ENCODE results near the gene IGFLR1. TPM values are rescaled to one million over a fixed set of nuclear protein-coding genes. Genes with fewer than 3 reads are reported as not detected.

The IGFLR1 gene
- polyA plus RNA-seq, 1 donor from 2014 or later, result 4.6 TPM

GRCh38 chr19:35783469-35784434 is 41.5 kb upstream of the IGFLR1 start:
- H3K27me3 ChIP-seq (ENCODE audit: insufficient read depth, low read depth, low read length), result no peaks in the 10 kb centered on the region
- no peaks in the 10 kb centered on the region for H3K9me3 ChIP-seq (ENCODE audit: low read length)
- no peak for TF ChIP-seq RAD21 (conservative IDR thresholded peaks at IDR 0.05)
- TF ChIP-seq REST (IDR thresholded peaks at IDR 0.05; ENCODE audit: borderline replicate concordance), result no peak
- TF ChIP-seq SMC3 (conservative IDR thresholded peaks at IDR 0.05; ENCODE audit: poor library complexity), result no peak
- no peak for TF ChIP-seq CTCF (IDR thresholded peaks at IDR 0.05; ENCODE audit: poor library complexity, severe bottlenecking)
- TF ChIP-seq EZH2 (IDR thresholded peaks at IDR 0.05; ENCODE audit: borderline replicate concordance, insufficient read depth, low read length, poor library complexity, severe bottlenecking), result no peak
- no peak for TF ChIP-seq EP300 (conservative IDR thresholded peaks at IDR 0.05; ENCODE audit: poor library complexity, severe bottlenecking)
- TF ChIP-seq POLR2AphosphoS5 (IDR thresholded peaks at IDR 0.05), result no peak
- no peak for TF ChIP-seq TAF1 (IDR thresholded peaks at IDR 0.05; ENCODE audit: low read depth)
- TF ChIP-seq MXI1 (conservative IDR thresholded peaks at IDR 0.05; ENCODE audit: poor library complexity, severe bottlenecking), result no peak
- H2AFZ ChIP-seq (ENCODE audit: low read depth, low read length), result no peak overlapping the region
- H3K9ac ChIP-seq (ENCODE audit: low read length), result no peak overlapping the region
- no peaks in the 10 kb centered on the region for H4K20me1 ChIP-seq (ENCODE audit: insufficient read depth)
- no peak overlapping the region for H3K27ac ChIP-seq (ENCODE audit: low read length)
- no peaks in the 10 kb centered on the region for H3K36me3 ChIP-seq (ENCODE audit: insufficient read depth, low read length)
- H3F3A ChIP-seq (ENCODE audit: insufficient read depth, low read length, poor library complexity, severe bottlenecking), result no peaks in the 10 kb centered on the region
- H3K9me2 ChIP-seq (ENCODE audit: insufficient read depth, low read length), result no peaks in the 10 kb centered on the region
- no peaks in the 10 kb centered on the region for H3K79me2 ChIP-seq (replicated peaks; ENCODE audit: insufficient read depth, low read length)
- no peak overlapping the region for H3K4me2 ChIP-seq (ENCODE audit: low read length)
- no peak overlapping the region for H3K4me3 ChIP-seq (ENCODE audit: low read length)

DNA sequence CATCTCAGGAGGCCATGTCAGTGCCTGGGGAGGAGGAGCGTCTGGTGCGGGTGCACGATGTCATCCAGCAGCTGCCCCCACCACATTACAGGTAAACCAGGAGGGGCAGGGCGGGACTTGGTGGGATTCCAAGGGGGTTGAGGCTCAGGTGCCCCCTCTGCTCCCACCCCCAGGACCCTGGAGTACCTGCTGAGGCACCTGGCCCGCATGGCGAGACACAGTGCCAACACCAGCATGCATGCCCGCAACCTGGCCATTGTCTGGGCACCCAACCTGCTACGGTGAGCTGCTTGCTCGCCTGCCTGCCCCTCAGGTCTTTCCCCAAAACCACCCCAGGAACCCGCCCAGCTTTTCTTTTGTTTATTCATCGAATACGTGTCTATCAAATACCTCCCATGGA is 40.3 kb upstream of the IGFLR1 start:
- H3K36me3 ChIP-seq (ENCODE audit: insufficient read depth, low read length), result no peaks in the 10 kb centered on the region
- H3K27me3 ChIP-seq (ENCODE audit: insufficient read depth, low read depth, low read length), result no peaks in the 10 kb centered on the region
- no peak overlapping the region for H2AFZ ChIP-seq (ENCODE audit: low read depth, low read length)
- no peak overlapping the region for H3K4me2 ChIP-seq (ENCODE audit: low read length)
- H4K20me1 ChIP-seq (ENCODE audit: insufficient read depth), result no peaks in the 10 kb centered on the region
- H3K4me3 ChIP-seq (ENCODE audit: low read length), result no peak overlapping the region
- no peak overlapping the region for H3K27ac ChIP-seq (ENCODE audit: low read length)
- H3K9me3 ChIP-seq (ENCODE audit: low read length), result no peaks in the 10 kb centered on the region
- H3K9ac ChIP-seq (ENCODE audit: low read length), result no peak overlapping the region
- peaks cover 6% of the 10 kb centered on the region for H3K79me2 ChIP-seq (replicated peaks; ENCODE audit: insufficient read depth, low read length)
- no peaks in the 10 kb centered on the region for H3F3A ChIP-seq (ENCODE audit: insufficient read depth, low read length, poor library complexity, severe bottlenecking)
- no peaks in the 10 kb centered on the region for H3K9me2 ChIP-seq (ENCODE audit: insufficient read depth, low read length)
- TF ChIP-seq MXI1 (conservative IDR thresholded peaks at IDR 0.05; ENCODE audit: poor library complexity, severe bottlenecking) (no peak), RAD21 (conservative IDR thresholded peaks at IDR 0.05) (no peak), SMC3 (conservative IDR thresholded peaks at IDR 0.05; ENCODE audit: poor library complexity) (no peak), POLR2AphosphoS5 (IDR thresholded peaks at IDR 0.05) (no peak), REST (IDR thresholded peaks at IDR 0.05; ENCODE audit: borderline replicate concordance) (no peak), TAF1 (IDR thresholded peaks at IDR 0.05; ENCODE audit: low read depth) (no peak), CTCF (IDR thresholded peaks at IDR 0.05; ENCODE audit: poor library complexity, severe bottlenecking) (no peak), EP300 (conservative IDR thresholded peaks at IDR 0.05; ENCODE audit: poor library complexity, severe bottlenecking) (no peak), EZH2 (IDR thresholded peaks at IDR 0.05; ENCODE audit: borderline replicate concordance, insufficient read depth, low read length, poor library complexity, severe bottlenecking) (no peak)
